Vagina (tissue), 2 donors: ENCODE results near the gene TRPC4. TPM values are rescaled to one million over a fixed set of nuclear protein-coding genes. Genes with fewer than 3 reads are reported as not detected.

ENCODE experiments used
- DNase-seq, 2 donors: peaks; one replicate each; pipeline ENCODE4 v3.0.0-alpha.2; 2017; ENCODE audit errors: extremely low spot score in 2 of 2
- H3K27ac ChIP-seq: fragments of 200-600 bp; sonication (generic); one replicate; pipeline ENCODE4 v1.5.1; 2019
- H3K27me3 ChIP-seq: fragments of 200-600 bp; sonication (generic); one replicate; pipeline ENCODE4 v1.5.1; 2019
- H3K36me3 ChIP-seq, 2 donors: fragments of 200-600 bp; sonication (generic); one replicate each; pipeline ENCODE4 v1.5.1; 2017 to 2019
- H3K4me1 ChIP-seq: fragments of 200-600 bp; sonication (generic); one replicate; pipeline ENCODE4 v1.5.1; 2019
- H3K4me3 ChIP-seq, 2 donors: fragments of 200-600 bp; sonication (generic); 1 replicate in 1 of 2; 2 replicates in 1 of 2; pipeline ENCODE4 v1.5.1; 2016 to 2019
- H3K9me3 ChIP-seq: fragments of 200-600 bp; sonication (generic); one replicate; pipeline ENCODE4 v1.5.1; 2019
- CTCF ChIP-seq, 3 experiments: fragments of 450-650 bp in 2 of 3; fragments of 200-600 bp in 1 of 3; sonication (generic) in 1 of 3; IDR thresholded peaks; one replicate each; pipeline ENCODE4 v1.5.1; 2017 to 2019; ENCODE audit warnings: antibody characterized with exemption in 3 of 3, mild to moderate bottlenecking in 2 of 3, moderate library complexity in 2 of 3
- POLR2A ChIP-seq, 2 donors: fragments of 450-650 bp; IDR thresholded peaks; one replicate each; pipeline ENCODE4 v1.6.1; 2017; ENCODE audit warnings: antibody characterized with exemption in 2 of 2, mild to moderate bottlenecking in 2 of 2, moderate library complexity in 2 of 2
- POLR2AphosphoS5 ChIP-seq, 2 donors: sonication (generic); formaldehyde crosslinking; IDR thresholded peaks; one replicate each; pipeline ENCODE4 v1.9.0; 2017; ENCODE audit warnings: antibody characterized with exemption in 2 of 2, mild to moderate bottlenecking in 2 of 2, low read depth in 1 of 2; ENCODE audit not compliant: insufficient read depth in 1 of 2
- intact Hi-C: fragments of 100-400 bp; cut with DNase I; formaldehyde crosslinking; loops from one replicate; pipeline ENCODE4 v1.15.1; 2023
- total RNA-seq: library from RNA; depleted of rRNA; stranded (reverse); fragments of >200 nt; gene quantifications from one replicate; pipeline ENCODE4 v1.2.3, GENCODE V29; 2016

The TRPC4 gene
- total RNA-seq, 1 donor from 2014 or later = 8.3 TPM

GRCh38 chr13:37618554-37618953 lies 251.0 kb downstream of the TRPC4 start:
- Histone ChIP-seq H3K27ac (no peak overlapping the region), H3K9me3 (no peaks in the 10 kb centered on the region), H3K4me1 (no peaks in the 10 kb centered on the region), H3K36me3 (no peaks in the 10 kb centered on the region), H3K4me3 (no peak overlapping the region), H3K27me3 (no peaks in the 10 kb centered on the region)
- DNase-seq = no peak
- TF ChIP-seq POLR2AphosphoS5 (IDR thresholded peaks at IDR 0.05; ENCODE audit: insufficient read depth in 1 of 2, low read depth in 1 of 2) = no peak
- TF ChIP-seq CTCF (IDR thresholded peaks at IDR 0.05) = no peak
- no peak for TF ChIP-seq POLR2A (IDR thresholded peaks at IDR 0.05)
- intact Hi-C loops = no loop called here

DNA sequence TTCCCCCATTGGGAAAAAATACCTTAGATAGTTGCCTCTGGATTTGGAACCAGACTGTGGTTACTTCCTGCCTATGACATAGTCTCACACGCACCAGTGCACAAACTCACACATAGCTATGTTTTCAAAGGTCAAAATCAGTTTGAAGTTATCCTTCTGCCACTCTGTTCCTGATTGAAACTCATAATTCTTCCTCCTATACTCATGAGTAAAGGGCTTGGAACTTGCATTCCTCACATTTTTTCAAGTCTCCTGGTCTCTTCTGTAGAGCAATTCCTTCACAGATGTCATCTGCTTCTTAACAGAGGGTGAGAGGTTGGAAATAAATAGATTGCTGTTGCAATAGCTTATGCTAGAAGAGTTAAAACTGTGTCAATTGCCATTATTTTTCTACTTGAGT lies 252.4 kb downstream of the TRPC4 start:
- TF ChIP-seq POLR2A (IDR thresholded peaks at IDR 0.05) (no peak), POLR2AphosphoS5 (IDR thresholded peaks at IDR 0.05; ENCODE audit: insufficient read depth in 1 of 2, low read depth in 1 of 2) (no peak)
- no peaks in the 10 kb centered on the region for H3K4me1 ChIP-seq
- no peaks in the 10 kb centered on the region for H3K27me3 ChIP-seq
- H3K36me3 ChIP-seq = no peaks in the 10 kb centered on the region
- DNase-seq = no peak
- H3K4me3 ChIP-seq = no peak overlapping the region
- H3K9me3 ChIP-seq = no peaks in the 10 kb centered on the region
- H3K27ac ChIP-seq = no peak overlapping the region
- intact Hi-C loops = no loop called here

GRCh38 chr13:37616131-37616530 lies 253.4 kb downstream of the TRPC4 start:
- TF ChIP-seq CTCF (IDR thresholded peaks at IDR 0.05) = no peak
- TF ChIP-seq POLR2AphosphoS5 (IDR thresholded peaks at IDR 0.05; ENCODE audit: insufficient read depth in 1 of 2, low read depth in 1 of 2) = no peak
- no peak for TF ChIP-seq POLR2A (IDR thresholded peaks at IDR 0.05)
- Histone ChIP-seq H3K4me1 (no peaks in the 10 kb centered on the region), H3K27ac (no peak overlapping the region), H3K36me3 (no peaks in the 10 kb centered on the region), H3K4me3 (no peak overlapping the region), H3K27me3 (no peaks in the 10 kb centered on the region), H3K9me3 (no peaks in the 10 kb centered on the region)
- intact Hi-C loops = no loop called here
- DNase-seq = no peak

DNA sequence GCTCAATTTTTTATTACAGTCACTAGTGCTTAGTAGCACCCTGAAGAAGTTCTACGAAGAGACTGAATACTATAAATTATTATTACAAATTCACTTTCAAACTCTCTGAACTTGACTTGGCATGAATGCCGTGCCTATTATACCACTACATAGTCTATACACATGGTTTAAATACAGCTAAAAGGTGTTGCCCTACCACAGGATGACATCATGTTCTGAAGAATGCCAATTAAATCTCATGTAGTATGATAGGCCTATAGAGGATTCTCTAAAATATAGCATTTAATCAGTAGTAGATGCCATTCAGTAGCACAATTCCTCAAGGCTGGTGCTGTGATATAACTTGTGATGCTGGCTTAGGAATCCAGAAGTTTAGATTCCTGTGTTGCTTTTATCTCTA lies 254.3 kb downstream of the TRPC4 start:
- Histone ChIP-seq H3K4me1 (no peaks in the 10 kb centered on the region), H3K27ac (no peak overlapping the region), H3K9me3 (no peaks in the 10 kb centered on the region), H3K4me3 (no peak overlapping the region), H3K27me3 (no peaks in the 10 kb centered on the region), H3K36me3 (no peaks in the 10 kb centered on the region)
- no peak for TF ChIP-seq POLR2AphosphoS5 (IDR thresholded peaks at IDR 0.05; ENCODE audit: insufficient read depth in 1 of 2, low read depth in 1 of 2)
- no peak for TF ChIP-seq CTCF (IDR thresholded peaks at IDR 0.05)
- no peak for TF ChIP-seq POLR2A (IDR thresholded peaks at IDR 0.05)
- intact Hi-C loops = no loop called here
- DNase-seq = no peak

- DNase-seq = no peak
- Histone ChIP-seq H3K9me3 (no peaks in the 10 kb centered on the region), H3K36me3 (no peaks in the 10 kb centered on the region), H3K27me3 (no peaks in the 10 kb centered on the region), H3K27ac (no peak overlapping the region), H3K4me1 (no peaks in the 10 kb centered on the region), H3K4me3 (no peak overlapping the region)
- TF ChIP-seq CTCF (IDR thresholded peaks at IDR 0.05) (no peak), POLR2AphosphoS5 (IDR thresholded peaks at IDR 0.05; ENCODE audit: insufficient read depth in 1 of 2, low read depth in 1 of 2) (no peak), POLR2A (IDR thresholded peaks at IDR 0.05) (no peak)
- intact Hi-C loops = no loop called here
These were observed 255.9 kb downstream of the TRPC4 start for GRCh38 chr13:37613638-37614037.

GRCh38 chr13:37613236-37613635 lies 256.3 kb downstream of the TRPC4 start:
- Histone ChIP-seq H3K4me1 (no peaks in the 10 kb centered on the region), H3K27me3 (no peaks in the 10 kb centered on the region), H3K36me3 (no peaks in the 10 kb centered on the region), H3K4me3 (no peak overlapping the region), H3K9me3 (no peaks in the 10 kb centered on the region), H3K27ac (no peak overlapping the region)
- TF ChIP-seq CTCF (IDR thresholded peaks at IDR 0.05) (no peak), POLR2A (IDR thresholded peaks at IDR 0.05) (no peak), POLR2AphosphoS5 (IDR thresholded peaks at IDR 0.05; ENCODE audit: insufficient read depth in 1 of 2, low read depth in 1 of 2) (no peak)
- no peak for DNase-seq
- intact Hi-C loops = no loop called here
